IPS-18c (cell line): ENCODE results near the gene ZFP1.
"Not testable (repeated sequence)": the region's sequence is repeated elsewhere in the genome, so short reads cannot be mapped to it uniquely, and the experiment has no call there.

Experiments used
- H3K4me3 ChIP-seq: 2 replicates; pipeline ENCODE4 v1.7.0; 2013; ENCODE audit warnings: low read depth, mild to moderate bottlenecking, low read length, moderate library complexity; ENCODE audit not compliant: insufficient read depth
- H3K9me3 ChIP-seq: one replicate; pipeline ENCODE4 v1.6.1; 2013; ENCODE audit warnings: mild to moderate bottlenecking, low read length, moderate library complexity; ENCODE audit not compliant: control insufficient read depth, insufficient read depth

The ZFP1 gene

GRCh38 chr16:75192606-75193264 lies 44.4 kb downstream of the ZFP1 start:
- Histone ChIP-seq H3K4me3 (no peak overlapping the region), H3K9me3 (no peaks in the 10 kb centered on the region)

- Histone ChIP-seq H3K9me3 (no peaks in the 10 kb centered on the region), H3K4me3 (no peak overlapping the region)
Observed at GRCh38 chr16:75193265-75193650, 44.9 kb downstream of the ZFP1 start.

DNA sequence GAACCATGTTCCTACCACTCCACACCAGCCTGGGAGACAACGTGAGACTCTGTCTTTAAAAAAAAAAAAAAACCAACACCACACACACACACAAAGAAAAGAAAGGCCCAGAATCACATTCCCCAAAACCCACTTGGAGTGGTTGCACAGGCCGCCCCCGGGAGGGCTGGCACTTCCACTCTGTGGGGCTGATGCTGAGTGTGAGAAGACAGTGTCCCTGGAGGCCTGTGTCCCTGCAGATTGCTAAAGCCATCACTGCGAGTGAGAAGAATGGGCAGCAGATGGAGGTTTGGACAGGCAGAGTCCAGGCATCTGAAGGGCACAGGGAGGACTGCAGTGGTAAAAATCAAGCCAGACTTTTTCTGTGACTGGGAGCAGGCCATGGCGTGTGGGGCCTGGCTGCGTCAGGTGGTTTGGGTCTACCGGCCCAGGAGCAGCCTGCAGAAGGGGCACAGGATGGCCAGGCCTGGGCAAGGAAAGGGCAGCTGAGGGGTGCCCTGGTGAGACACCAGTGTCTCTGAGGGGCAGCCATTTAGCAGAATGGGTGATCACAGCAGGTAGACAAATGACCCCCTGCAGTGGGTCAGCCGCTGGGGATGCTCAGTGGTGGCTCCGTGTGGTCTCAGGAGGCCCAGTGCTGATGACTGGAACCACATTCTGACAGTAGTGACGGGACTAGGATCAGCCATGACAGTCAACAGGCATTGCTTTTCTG lies 45.6 kb downstream of the ZFP1 start:
- Histone ChIP-seq H3K9me3 (no peaks in the 10 kb centered on the region), H3K4me3 (no peak overlapping the region)

DNA sequence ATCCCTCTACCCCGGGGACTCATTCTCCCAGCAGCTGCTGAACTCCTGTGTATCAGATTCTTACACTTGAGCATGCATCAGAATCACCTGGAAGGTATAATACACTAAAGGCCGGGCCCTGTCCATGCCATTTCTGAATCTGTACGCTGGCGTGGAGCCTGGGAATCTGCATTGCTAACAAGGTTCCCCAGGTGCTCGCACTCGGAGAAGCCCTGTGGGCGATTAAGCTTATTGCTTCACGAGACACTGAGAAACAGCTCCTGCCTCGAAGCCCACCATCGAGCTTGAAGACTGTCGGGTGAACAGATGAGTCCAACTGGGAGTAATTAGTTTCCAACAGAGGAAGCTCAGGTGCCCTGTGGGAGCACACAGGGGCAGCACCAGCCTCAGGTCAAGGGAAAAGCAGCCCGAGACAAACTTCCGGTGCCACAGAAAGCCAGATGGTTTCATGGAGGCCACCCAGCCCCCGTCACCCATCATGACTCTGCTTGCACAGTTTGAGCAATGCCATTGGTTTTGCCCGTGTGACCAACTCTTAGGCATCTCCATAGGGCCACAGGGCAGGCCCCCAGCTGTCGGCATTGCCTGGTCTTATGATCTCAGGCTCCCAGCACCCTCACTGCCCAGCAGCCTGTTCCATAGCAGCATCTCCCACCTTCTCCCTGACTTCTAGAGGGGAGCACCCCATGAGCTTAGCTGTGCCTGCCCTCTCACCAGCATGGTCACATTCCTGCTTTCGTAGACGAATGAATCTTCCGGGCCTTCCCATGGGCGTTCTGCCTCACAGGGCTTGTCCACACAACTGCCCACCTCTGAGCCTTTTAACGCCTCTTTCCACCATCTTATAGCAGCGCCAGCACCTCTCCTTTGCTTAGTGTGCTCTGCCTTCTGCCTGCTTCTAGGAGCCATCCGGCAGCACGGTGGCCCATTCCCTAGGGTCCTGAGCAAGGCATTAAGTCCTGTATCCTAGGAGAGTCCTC lies 47.8 kb downstream of the ZFP1 start:
- Histone ChIP-seq H3K4me3 (no peak overlapping the region), H3K9me3 (no peaks in the 10 kb centered on the region)

DNA sequence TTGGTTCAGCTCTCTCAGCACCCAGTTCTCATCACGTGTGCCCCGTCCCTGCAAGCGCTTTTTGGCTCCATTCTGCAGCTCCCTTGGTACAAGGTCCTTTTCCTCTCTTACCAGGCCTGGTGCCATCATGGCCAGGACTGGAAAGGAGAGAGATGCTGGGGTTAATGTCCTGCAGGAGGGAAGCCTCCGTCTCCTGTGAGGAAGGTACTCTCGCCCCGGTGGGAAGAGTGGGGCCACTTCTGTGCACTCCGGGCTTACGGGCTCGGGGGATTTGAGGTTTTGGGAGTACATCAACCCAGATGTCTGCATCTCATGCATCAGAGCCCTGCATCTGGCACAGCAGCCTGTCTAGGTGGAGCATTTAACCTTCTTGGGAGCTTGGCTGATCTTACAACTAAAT lies 48.5 kb downstream of the ZFP1 start:
- no peaks in the 10 kb centered on the region for H3K9me3 ChIP-seq
- no peak overlapping the region for H3K4me3 ChIP-seq

DNA sequence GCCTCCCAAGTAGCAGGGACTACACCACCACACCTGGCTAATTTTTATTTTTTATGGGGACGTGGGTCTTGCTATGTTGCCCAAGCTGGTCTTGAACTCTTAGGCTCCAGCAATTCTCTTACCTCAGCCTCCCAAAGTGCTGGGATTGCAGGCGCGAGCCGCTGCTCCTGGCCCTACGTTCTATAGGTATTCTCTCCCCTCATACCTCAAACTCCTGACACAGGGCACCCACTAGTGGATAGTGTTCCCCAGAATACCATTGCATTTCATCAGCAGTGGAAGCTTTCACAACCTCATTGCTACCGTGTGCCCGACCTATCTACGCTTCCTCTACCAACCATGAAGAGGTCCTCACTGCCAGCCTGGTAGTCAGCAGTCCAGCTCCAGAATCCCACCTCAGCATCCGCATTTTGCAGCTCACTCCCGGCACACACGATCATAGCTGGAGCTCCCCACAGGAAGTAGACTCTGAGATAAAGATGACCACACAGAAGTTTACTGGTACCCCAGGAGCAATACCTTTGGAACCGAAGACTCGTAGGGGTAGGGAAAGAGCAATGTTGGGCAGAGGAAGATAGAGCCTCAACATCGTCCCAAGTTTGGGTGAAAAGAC lies 49.3 kb downstream of the ZFP1 start:
- H3K9me3 ChIP-seq: no peaks in the 10 kb centered on the region
- H3K4me3 ChIP-seq: no peak overlapping the region

GRCh38 chr16:75198135-75198600 lies 49.8 kb downstream of the ZFP1 start:
- Histone ChIP-seq H3K9me3 (no peaks in the 10 kb centered on the region), H3K4me3 (no peak overlapping the region)

- no peak overlapping the region for H3K4me3 ChIP-seq
- no peaks in the 10 kb centered on the region for H3K9me3 ChIP-seq
Observed at GRCh38 chr16:75202069-75202590, 53.8 kb downstream of the ZFP1 start.

DNA sequence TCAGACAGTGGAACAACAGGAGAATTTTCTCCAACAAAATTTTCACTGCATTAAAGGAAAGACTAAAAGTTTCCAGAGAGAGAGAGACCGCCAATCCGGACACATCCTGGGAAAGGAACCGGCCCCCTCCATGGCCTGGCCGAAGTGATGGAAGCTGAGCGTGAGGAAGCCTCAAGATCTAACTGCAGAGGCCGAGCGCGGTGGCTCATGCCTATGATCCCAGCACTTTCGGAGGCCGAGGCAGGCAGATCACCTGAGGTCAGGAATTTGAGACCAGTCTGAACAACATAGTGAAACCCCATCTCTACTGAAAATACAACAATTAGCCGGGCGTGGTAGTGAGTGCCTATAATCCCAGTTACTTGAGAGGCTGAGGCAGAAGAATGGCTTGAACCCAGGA lies 54.8 kb downstream of the ZFP1 start:
- no peaks in the 10 kb centered on the region for H3K9me3 ChIP-seq
- no peak overlapping the region for H3K4me3 ChIP-seq

DNA sequence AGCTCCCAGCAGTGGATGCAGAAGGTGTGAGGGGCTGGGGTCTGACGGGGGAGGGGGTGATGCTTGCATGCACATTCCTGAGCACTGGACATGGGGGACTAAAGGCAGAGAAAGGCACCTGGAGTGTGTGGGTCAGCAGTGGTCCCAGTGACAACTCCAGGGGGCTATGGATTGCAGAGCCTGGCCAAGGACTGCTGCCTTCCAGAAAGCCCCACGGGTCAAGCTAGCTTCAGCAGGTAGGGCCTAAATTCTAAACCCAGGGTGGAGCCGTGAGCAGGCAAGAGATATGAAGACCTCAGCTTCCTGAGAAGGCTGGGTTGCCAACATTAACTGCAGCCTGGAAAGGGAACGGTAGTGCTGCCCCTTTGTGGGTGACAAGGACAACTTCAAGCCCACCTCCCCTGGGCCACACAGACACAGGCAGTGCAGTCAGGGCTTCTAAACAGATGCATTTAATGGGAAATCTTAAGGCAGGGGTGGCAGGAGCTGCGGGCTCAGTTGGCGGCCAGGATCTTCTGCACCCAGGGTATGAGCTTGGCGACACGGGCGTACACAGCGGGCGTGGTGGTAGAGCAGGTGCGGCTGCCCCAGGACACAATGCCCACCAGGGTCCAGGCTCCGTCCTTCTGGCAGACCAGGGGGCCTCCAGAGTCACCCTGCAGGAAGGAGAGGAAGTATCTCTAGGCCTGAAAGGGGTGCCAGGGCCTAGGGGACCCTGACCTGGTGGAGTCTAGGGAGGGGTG lies 55.5 kb downstream of the ZFP1 start:
- H3K4me3 ChIP-seq: no peak overlapping the region
- no peaks in the 10 kb centered on the region for H3K9me3 ChIP-seq

- no peak overlapping the region for H3K4me3 ChIP-seq
- H3K9me3 ChIP-seq: no peaks in the 10 kb centered on the region
Observed at GRCh38 chr16:75204410-75204758, 56.1 kb downstream of the ZFP1 start.

- H3K4me3 ChIP-seq, H3K9me3 ChIP-seq: not testable (repeated sequence)
Observed at GRCh38 chr16:75204905-75205304, 56.6 kb downstream of the ZFP1 start.

DNA sequence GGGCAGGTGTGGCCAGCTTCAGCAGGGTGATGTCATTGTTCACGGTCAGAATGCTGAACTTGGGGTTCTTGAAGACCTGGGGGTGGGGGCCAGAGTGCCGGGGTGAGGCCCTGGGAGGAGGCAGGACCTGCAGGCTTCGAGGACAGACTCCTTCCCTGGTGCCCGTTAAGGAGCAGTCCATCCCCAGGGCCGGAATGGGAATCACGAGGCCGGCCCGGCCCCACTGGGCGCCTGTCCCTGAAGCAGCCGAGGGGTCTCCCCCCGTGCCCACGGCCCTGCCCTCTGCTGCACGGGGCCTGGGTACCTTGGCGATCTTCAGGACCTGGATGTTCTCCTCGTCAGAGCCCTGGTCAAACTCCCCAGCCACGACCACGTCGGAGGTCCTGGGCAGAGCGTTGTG lies 57.1 kb downstream of the ZFP1 start:
- H3K9me3 ChIP-seq, H3K4me3 ChIP-seq: not testable (repeated sequence)

DNA sequence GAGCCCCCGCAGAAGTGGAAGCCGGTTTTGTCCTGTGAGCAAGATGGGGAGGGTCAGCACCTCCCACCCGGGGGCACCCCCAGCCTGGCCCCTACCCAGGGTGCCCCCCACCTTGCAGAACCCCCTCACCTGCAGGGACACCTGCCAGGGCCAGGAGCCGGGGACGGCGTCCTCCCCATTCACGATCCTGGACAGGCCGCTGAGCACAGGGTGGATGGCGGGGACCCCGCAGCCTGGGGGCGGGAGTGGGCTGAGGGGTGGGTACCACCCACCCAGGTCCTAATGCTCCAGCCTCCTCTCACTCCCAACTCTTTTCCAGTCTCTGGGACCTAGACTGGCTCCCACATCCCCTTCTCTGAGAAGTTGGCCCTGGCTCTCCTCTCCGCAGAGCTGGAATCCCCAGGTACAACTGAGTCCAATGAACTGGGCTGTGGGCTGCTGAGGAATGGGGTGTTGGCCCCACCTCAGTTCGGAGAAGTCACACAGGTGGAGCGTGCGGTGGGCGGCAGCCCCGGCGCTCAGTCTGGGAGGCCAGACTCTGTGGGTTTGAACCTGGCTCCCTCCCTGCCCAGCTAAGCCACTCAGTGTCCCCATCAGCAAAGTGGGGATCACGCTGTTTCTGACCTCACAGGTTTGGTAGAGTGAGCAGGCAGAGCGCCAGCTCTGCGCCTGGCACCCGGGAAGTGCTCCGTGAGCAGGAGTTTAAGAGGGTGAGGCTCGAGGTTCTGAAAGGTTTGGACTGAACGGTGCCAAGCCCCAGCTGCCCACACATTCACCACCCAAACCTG lies 57.8 kb downstream of the ZFP1 start:
- not testable (repeated sequence) for H3K4me3 ChIP-seq, H3K9me3 ChIP-seq

DNA sequence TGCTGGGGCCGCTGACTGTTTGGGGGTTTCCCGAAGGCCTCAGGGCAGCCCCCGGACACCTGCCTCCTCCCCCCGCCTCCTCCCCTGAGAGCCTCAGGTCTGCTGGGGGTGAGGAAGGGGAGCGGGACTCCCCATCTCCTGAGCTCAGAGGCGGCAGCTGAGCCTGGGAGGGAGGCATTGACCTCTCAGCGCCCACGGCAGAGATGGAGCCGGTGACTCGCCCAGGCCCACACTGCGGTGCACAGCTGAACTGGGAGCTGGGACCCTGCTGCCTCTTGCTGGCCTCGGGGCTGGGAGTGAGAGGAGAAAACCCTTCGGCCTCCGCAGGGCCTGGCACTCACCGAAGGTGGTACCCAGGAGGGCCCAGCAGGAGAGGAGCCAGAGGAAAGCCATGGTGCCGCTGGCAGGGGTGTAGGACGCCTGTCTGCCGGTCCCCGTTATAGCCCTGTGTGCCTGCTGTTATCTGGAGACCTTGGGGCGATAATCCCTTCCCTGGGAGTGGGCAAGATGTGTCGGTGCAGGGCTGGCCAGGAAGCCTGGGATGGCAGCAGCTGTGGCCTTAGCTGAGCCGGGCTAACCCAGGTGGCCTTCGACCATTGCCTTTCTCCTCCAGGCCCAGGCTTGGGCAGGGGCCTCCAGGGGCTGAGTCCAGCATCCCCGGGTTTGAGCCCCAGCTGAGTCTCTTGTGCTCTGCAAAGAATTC lies 58.6 kb downstream of the ZFP1 start, which contains the start of gene CTRB2:
TSS of gene CTRB2 (minus strand) at position 413 of the 703 bp plus-strand sequence. CDS start at position 393, 20 bp downstream.
- no peaks in the 10 kb centered on the region for H3K9me3 ChIP-seq

More for the DNA sequence above, 58.6 kb downstream of the ZFP1 start, which contains the start of gene CTRB2:
- no peak within 1 kb of the TSS for H3K4me3 ChIP-seq
